Measurements from ENCODE around the gene ATPAF2. TPM values are rescaled to one million over a fixed set of nuclear protein-coding genes. Genes with fewer than 3 reads are reported as not detected.

Gene ATPAF2
- total RNA-seq, result 10 to 100 TPM; 31.4 to 50.8 TPM
- 40.7 TPM for polyA plus RNA-seq (2013, experiment 1 of 2)
- 44.1 TPM for polyA plus RNA-seq (2013, experiment 2 of 2)
- long read RNA-seq, experiment 1, partial matches to known transcripts, result 1 of 17 reads
- long read RNA-seq, experiment 1, other reads (novel, unspliced or antisense), result 14 of 17 reads
- long read RNA-seq, experiment 2, transcript ATPAF2-206 (8 exons, 1,564 nt), result major isoform, 70 of 90 reads
- long read RNA-seq, experiment 2, partial matches to known transcripts, result 2 of 90 reads
- long read RNA-seq, experiment 2, other reads (novel, unspliced or antisense), result 17 of 90 reads
- long read RNA-seq, experiment 3, transcript ATPAF2-206 (8 exons, 1,564 nt), result major isoform, 132 of 162 reads
- long read RNA-seq, experiment 3, partial matches to known transcripts, result 3 of 162 reads
- long read RNA-seq, experiment 3, other reads (novel, unspliced or antisense), result 27 of 162 reads
- long read RNA-seq, experiment 4, transcript ATPAF2-206 (8 exons, 1,564 nt), result major isoform, 92 of 109 reads
- long read RNA-seq, experiment 4, partial matches to known transcripts, result 4 of 109 reads
- long read RNA-seq, experiment 4, other reads (novel, unspliced or antisense), result 13 of 109 reads

DNA sequence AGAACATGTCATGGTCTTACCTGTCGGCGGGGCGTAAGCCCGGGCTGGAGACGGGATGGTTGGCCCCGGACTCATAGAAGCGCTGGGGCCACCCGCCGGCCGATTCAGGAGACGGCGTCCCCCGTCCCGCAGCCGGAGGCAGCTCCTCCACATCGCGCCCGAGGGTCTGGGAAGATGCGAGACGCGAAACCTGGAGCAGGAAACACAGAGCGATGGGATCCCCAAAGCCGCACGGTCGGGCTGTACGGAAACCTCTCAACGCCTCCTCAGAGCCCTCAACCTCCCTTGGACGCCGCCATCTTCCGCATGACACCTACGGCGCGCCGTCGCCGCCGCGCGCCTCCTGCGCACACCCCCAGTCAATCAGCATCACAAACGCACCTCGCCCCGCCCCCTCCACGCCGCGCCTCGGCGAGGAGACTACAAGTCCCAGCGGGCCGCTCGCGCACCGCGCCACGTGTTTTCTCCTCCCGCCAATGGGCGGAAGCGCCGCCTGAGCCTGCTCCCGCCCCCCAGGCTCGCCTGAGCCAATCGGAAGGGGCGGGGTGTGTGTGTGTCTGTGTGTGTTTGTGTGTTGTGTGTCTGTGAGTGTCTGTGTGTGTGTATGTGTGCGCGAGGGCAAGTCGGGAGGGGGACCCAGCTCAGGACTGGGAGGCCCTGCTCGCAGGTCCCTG lies at the start of gene ATPAF2, which contains the start of gene GID4:
ATPAF2 (minus strand) TSS at position 308 of the 674 bp plus-strand sequence; CDS start at position 153, 155 bp downstream.
GID4 (plus strand) TSS at position 548 of the 674 bp plus-strand sequence; CDS start at position 605, 57 bp downstream.
- Histone ChIP-seq H3K9me3 (ENCODE audit: control insufficient read depth, low read length) (no peaks in the 10 kb centered on the region), H3K27me3 (ENCODE audit: control insufficient read depth, insufficient read depth, low read length, poor library complexity, severe bottlenecking) (no peaks in the 10 kb centered on the region), H3K4me3 (ENCODE audit: low read length) (peak within 1 kb of the TSS; percentile 97), H3K9ac (ENCODE audit: extremely low read depth, low read length, poor library complexity, severe bottlenecking) (peak within 1 kb of the TSS; percentile 90), H3K4me1 (ENCODE audit: control insufficient read depth, insufficient read depth, low read length) (peaks cover 7% of the 10 kb centered on the region), H3K36me3 (ENCODE audit: control insufficient read depth, insufficient read depth, low read length) (peaks cover 35% of the 10 kb centered on the region), H3K27ac (ENCODE audit: low read depth, low read length) (no peak within 1 kb of the TSS)
- TF ChIP-seq, protein P1, sequence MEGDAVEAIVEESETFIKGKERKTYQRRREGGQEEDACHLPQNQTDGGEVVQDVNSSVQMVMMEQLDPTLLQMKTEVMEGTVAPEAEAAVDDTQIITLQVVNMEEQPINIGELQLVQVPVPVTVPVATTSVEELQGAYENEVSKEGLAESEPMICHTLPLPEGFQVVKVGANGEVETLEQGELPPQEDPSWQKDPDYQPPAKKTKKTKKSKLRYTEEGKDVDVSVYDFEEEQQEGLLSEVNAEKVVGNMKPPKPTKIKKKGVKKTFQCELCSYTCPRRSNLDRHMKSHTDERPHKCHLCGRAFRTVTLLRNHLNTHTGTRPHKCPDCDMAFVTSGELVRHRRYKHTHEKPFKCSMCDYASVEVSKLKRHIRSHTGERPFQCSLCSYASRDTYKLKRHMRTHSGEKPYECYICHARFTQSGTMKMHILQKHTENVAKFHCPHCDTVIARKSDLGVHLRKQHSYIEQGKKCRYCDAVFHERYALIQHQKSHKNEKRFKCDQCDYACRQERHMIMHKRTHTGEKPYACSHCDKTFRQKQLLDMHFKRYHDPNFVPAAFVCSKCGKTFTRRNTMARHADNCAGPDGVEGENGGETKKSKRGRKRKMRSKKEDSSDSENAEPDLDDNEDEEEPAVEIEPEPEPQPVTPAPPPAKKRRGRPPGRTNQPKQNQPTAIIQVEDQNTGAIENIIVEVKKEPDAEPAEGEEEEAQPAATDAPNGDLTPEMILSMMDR (conservative IDR thresholded peaks at IDR 0.05), result peak; percentile 41
- Mint-ChIP-seq H3K27me3 (ENCODE audit: insufficient read depth) (no peaks in the 10 kb centered on the region), H3K4me1 (peaks cover 52% of the 10 kb centered on the region), H3K27ac (peak within 1 kb of the TSS; percentile 93), H3K4me3 (peak within 1 kb of the TSS; percentile 92), H3K9me3 (no peaks in the 10 kb centered on the region), H3K36me3 (ENCODE audit: low read depth) (peaks cover 2% of the 10 kb centered on the region)
- 0 to 2% methylated on average over 22 to 65 of the region's 67 CpGs for WGBS, 2 experiments (ENCODE audit: insufficient coverage in 1 of 2, insufficient read length in 1 of 2)
- peak; percentile 100 for DNase-seq

DNA sequence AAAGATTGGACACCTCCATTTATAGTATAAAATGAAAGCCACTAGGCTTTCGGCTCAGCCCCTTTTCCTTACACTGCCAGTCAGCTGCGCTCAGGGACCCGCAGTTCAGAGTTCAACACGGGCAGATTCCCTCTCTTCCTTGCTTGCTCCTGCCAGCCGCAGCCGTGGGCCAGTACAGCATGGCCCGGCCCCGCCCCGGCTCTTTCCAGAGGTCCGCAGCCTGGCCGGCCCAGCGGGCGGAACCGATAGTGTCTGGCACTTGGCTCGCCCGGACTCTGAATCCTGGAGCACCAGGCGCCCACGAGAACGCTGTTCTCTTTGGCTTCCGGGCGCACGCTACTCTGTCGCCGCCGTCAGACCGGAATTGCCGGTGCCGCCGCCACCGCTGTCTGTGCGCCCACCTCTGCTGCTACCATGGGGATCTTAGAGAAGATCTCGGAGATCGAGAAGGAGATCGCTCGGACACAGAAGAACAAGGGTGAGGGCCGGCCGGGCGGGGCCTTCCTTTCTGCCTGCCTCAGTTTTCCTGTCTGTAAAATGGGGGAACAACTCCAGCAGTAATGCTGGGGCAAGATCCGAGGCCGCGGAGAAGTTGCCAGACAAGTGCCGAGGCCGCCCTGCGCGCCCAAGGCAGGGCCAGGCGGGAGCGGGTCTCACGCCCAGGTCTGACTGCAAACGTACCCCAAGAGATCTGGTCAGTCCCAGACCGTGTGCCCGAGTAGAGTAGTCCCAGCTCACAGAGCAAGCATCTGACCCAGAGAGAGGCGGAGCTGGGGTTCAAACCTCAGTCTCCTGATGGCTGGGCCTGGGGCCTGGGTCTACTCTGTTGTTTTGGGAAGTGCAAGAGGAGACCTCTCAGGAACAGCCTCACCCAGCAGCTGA lies 48.9 kb upstream of the ATPAF2 start, which contains the start of gene DRG2:
DRG2 (plus strand) TSS at position 339 of the 882 bp plus-strand sequence; CDS start at position 415, 76 bp downstream.
- Histone ChIP-seq H3K4me3 (ENCODE audit: low read length) (peak within 1 kb of the TSS; percentile 98), H3K9me3 (ENCODE audit: control insufficient read depth, low read length) (no peaks in the 10 kb centered on the region), H3K9ac (ENCODE audit: extremely low read depth, low read length, poor library complexity, severe bottlenecking) (peak within 1 kb of the TSS; percentile 73), H3K36me3 (ENCODE audit: control insufficient read depth, insufficient read depth, low read length) (no peaks in the 10 kb centered on the region), H3K27me3 (ENCODE audit: control insufficient read depth, insufficient read depth, low read length, poor library complexity, severe bottlenecking) (no peaks in the 10 kb centered on the region), H3K27ac (ENCODE audit: low read depth, low read length) (peak within 1 kb of the TSS; percentile 74), H3K4me1 (ENCODE audit: control insufficient read depth, insufficient read depth, low read length) (no peaks in the 10 kb centered on the region)
- H3K27ac Mint-ChIP-seq, result peak within 1 kb of the TSS; percentile 95
- peak within 1 kb of the TSS; percentile 96 for H3K4me3 Mint-ChIP-seq
- peaks cover 9% of the 10 kb centered on the region for H3K36me3 Mint-ChIP-seq (ENCODE audit: low read depth)
- 3 to 4% methylated on average over 43 to 52 of the region's 52 CpGs for WGBS, 2 experiments (ENCODE audit: insufficient coverage in 1 of 2, insufficient read length in 1 of 2)
- H3K9me3 Mint-ChIP-seq, result no peaks in the 10 kb centered on the region
- DNase-seq, result peak; percentile 99
- H3K4me1 Mint-ChIP-seq, result peaks cover 9% of the 10 kb centered on the region
- TF ChIP-seq, protein P1 (conservative IDR thresholded peaks at IDR 0.05), result no peak
- H3K27me3 Mint-ChIP-seq (ENCODE audit: insufficient read depth), result no peaks in the 10 kb centered on the region
